CD4-positive, alpha-beta T cell (primary cell): ENCODE results near the gene SLC4A2. TPM values are rescaled to one million over a fixed set of nuclear protein-coding genes. Genes with fewer than 3 reads are reported as not detected.

Experiments
- ATAC-seq: fragments of 200-7000 bp; cut with Tn5 transposase; one replicate; pipeline ENCODE4 v1.10.0; 2022; ENCODE audit warnings: mild to moderate bottlenecking; ENCODE audit not compliant: poor library complexity
- CTCF ChIA-PET: fragments of 350-600 bp; sonication (Branson Sonifier 250); formaldehyde crosslinking; loops from one replicate; lab custom pipeline; 2021; ENCODE audit warnings: antibody characterized with exemption, inconsistent platforms; lab: Charles Lee
- POLR2A ChIA-PET: fragments of 350-600 bp; sonication (Branson Sonifier 250); formaldehyde crosslinking; loops from one replicate; lab custom pipeline; 2021; ENCODE audit warnings: antibody characterized with exemption, inconsistent platforms; lab: Charles Lee
- DNase-seq, 14 experiments: peaks; one replicate each; pipeline ENCODE4 v3.0.0-alpha.2; 2013 to 2020; ENCODE audit warnings: mixed read lengths in 2 of 14
- H3K27ac ChIP-seq, 2 donors: one replicate each; pipeline versions ENCODE4 v1.5.1 to v1.7.0; 2013; ENCODE audit warnings: low read length in 2 of 2, low read depth in 1 of 2, mild to moderate bottlenecking in 1 of 2
- H3K27me3 ChIP-seq, 2 experiments: 1 replicate in 1 of 2; 2 replicates in 1 of 2; pipeline versions ENCODE4 v1.6.1 to v1.7.0; 2013; ENCODE audit warnings: low read length in 2 of 2, control low read depth in 1 of 2, mild to moderate bottlenecking in 1 of 2, moderate library complexity in 1 of 2; ENCODE audit not compliant: insufficient read depth in 2 of 2, control insufficient read depth in 1 of 2
- H3K36me3 ChIP-seq: one replicate; pipeline ENCODE4 v1.6.1; 2013; ENCODE audit warnings: low read length, control low read depth; ENCODE audit not compliant: insufficient read depth
- H3K4me1 ChIP-seq: one replicate; pipeline ENCODE4 v1.6.1; 2013; ENCODE audit warnings: low read length, control low read depth; ENCODE audit not compliant: insufficient read depth
- H3K4me3 ChIP-seq: one replicate; pipeline ENCODE4 v1.5.1; 2013; ENCODE audit warnings: mild to moderate bottlenecking, low read length, moderate library complexity
- H3K9me3 ChIP-seq, 2 experiments: 1 replicate in 1 of 2; 2 replicates in 1 of 2; pipeline versions ENCODE4 v1.6.1 to v1.7.0; 2013; ENCODE audit warnings: low read length in 2 of 2, mild to moderate bottlenecking in 2 of 2, control low read depth in 1 of 2, moderate library complexity in 1 of 2; ENCODE audit not compliant: control insufficient read depth in 1 of 2, insufficient read depth in 1 of 2
- H3K27ac Mint-ChIP-seq: one replicate; pipeline ENCODE4 v1.8.0; 2020; ENCODE audit warnings: mixed read lengths
- H3K27me3 Mint-ChIP-seq: one replicate; pipeline ENCODE4 v1.8.0; 2021; ENCODE audit warnings: mixed read lengths
- H3K36me3 Mint-ChIP-seq: one replicate; pipeline ENCODE4 v1.8.0; 2021; ENCODE audit warnings: low read depth, mixed read lengths
- H3K4me1 Mint-ChIP-seq: one replicate; pipeline ENCODE4 v1.8.0; 2021; ENCODE audit warnings: low read depth, mixed read lengths
- H3K4me3 Mint-ChIP-seq: one replicate; pipeline ENCODE4 v1.8.0; 2020; ENCODE audit warnings: mild to moderate bottlenecking, mixed read lengths
- H3K9me3 Mint-ChIP-seq: one replicate; pipeline ENCODE4 v1.8.0; 2020; ENCODE audit warnings: mixed read lengths
- intact Hi-C, 2 experiments: fragments of 100-400 bp; cut with DNase I in 1 of 2; cut with micrococcal nuclease in 1 of 2; formaldehyde crosslinking; loops; one replicate each; pipeline versions ENCODE4 v1.15.1 to v1.9.0; 2023 to 2025; cut with DNase I, micrococcal nuclease
- total RNA-seq, 174 experiments: library from RNA in 2 of 174; stranded (reverse) in 2 of 174; gene quantifications; one replicate each; pipeline ENCODE4 v1.2.3 and lab custom pipeline; 2021 to 2026
- TF ChIP-seq, protein P1 (sequence below): fragments of 200-600 bp; IDR thresholded peaks from one replicate; pipeline ENCODE4 v1.8.0; 2022; ENCODE audit warnings: antibody characterized with exemption, mild to moderate bottlenecking

The SLC4A2 gene
- total RNA-seq, 2 experiments from 2014 or later, result 27.1 to 31.4 TPM

DNA sequence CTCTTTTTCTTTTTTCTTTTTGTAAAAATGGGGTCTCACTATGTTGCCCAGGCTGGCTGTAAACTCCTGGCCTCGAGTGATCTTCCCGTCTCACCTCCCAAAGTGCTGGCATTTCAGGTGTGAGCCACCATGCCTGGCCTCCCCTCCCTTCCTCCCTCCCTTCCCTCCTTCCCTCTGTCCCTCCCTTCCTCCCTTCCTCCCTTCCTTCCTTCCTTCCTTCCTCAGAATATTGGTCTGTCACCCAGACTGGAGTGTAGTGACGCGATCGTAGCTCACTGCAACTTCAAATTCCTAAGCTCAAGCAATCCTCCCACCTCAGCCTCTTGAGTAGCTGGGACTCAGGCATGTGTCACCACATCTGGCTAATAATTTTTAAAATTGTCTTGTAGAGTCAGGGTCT lies 35.3 kb downstream of the SLC4A2 start:
- no peaks in the 10 kb centered on the region for H3K27me3 ChIP-seq
- peaks cover 6% of the 10 kb centered on the region for H3K36me3 Mint-ChIP-seq
- H3K27me3 Mint-ChIP-seq, result no peaks in the 10 kb centered on the region
- peaks cover 6% of the 10 kb centered on the region for H3K4me1 Mint-ChIP-seq
- ATAC-seq (no peak), DNase-seq (no peak)
- POLR2A ChIA-PET, result no interaction called here
- no peaks in the 10 kb centered on the region for H3K9me3 Mint-ChIP-seq
- TF ChIP-seq, protein P1, sequence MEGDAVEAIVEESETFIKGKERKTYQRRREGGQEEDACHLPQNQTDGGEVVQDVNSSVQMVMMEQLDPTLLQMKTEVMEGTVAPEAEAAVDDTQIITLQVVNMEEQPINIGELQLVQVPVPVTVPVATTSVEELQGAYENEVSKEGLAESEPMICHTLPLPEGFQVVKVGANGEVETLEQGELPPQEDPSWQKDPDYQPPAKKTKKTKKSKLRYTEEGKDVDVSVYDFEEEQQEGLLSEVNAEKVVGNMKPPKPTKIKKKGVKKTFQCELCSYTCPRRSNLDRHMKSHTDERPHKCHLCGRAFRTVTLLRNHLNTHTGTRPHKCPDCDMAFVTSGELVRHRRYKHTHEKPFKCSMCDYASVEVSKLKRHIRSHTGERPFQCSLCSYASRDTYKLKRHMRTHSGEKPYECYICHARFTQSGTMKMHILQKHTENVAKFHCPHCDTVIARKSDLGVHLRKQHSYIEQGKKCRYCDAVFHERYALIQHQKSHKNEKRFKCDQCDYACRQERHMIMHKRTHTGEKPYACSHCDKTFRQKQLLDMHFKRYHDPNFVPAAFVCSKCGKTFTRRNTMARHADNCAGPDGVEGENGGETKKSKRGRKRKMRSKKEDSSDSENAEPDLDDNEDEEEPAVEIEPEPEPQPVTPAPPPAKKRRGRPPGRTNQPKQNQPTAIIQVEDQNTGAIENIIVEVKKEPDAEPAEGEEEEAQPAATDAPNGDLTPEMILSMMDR, result no peak
- no peak overlapping the region for H3K27ac Mint-ChIP-seq
- no peaks in the 10 kb centered on the region for H3K9me3 ChIP-seq
- H3K4me3 Mint-ChIP-seq, result no peak overlapping the region
- H3K4me1 ChIP-seq, result peaks cover 23% of the 10 kb centered on the region
- no peak overlapping the region for H3K4me3 ChIP-seq
- no peaks in the 10 kb centered on the region for H3K36me3 ChIP-seq
- intact Hi-C loops, result no loop called here
- H3K27ac ChIP-seq, result no peak overlapping the region
- CTCF ChIA-PET, result interaction anchor here (0.9 to 2.1 kb wide), 2 partner anchors 29 to 44 kb away, joined by 3 to 4 read pairs; no protein-coding TSS in a partner anchor

DNA sequence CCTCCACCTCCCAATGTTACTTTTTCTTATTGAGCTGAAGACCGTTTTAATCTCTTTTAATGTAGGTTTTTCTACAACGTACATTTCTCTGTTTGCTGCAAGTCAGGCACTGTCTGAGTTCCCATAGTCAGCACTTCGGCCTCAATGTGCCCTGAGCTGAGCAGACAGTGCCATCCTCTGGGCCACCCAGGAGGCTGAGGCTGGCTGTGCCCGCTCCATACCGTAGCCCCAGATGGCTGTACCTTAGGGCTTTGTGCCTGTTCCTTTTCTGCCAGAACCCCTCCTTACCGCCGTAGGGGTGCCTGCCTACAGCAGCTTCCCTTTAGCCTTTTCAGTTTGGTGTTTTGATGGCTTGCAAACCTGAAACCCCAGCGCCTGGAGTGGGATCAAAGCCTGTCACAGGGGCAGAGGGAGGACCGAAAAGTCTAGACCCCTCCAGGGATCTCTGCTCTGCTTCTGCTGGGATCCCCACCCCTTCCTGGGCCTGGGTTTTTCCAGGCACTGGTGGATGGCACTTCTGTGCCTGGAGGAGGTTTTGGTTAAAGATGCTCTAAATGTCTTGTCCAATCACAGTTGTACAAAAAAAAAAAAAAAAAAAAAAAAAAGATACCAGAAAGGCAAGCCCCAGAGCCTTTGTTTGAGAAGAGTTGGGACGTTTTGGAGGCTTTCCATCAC lies 35.9 kb downstream of the SLC4A2 start:
- Histone ChIP-seq H3K27ac (no peak overlapping the region), H3K9me3 (no peaks in the 10 kb centered on the region), H3K27me3 (no peaks in the 10 kb centered on the region), H3K4me3 (no peak overlapping the region), H3K4me1 (peaks cover 18% of the 10 kb centered on the region), H3K36me3 (no peaks in the 10 kb centered on the region)
- H3K4me3 Mint-ChIP-seq, result no peak overlapping the region
- H3K27me3 Mint-ChIP-seq, result no peaks in the 10 kb centered on the region
- ATAC-seq (peak; percentile 25), DNase-seq (peak in 1 of 14 experiments; percentile 51)
- peaks cover 5% of the 10 kb centered on the region for H3K4me1 Mint-ChIP-seq
- H3K27ac Mint-ChIP-seq, result no peak overlapping the region
- CTCF ChIA-PET, result interaction anchor here (0.9 to 2.1 kb wide), 2 partner anchors 28 to 44 kb away, joined by 3 to 4 read pairs; no protein-coding TSS in a partner anchor
- H3K36me3 Mint-ChIP-seq, result peaks cover 6% of the 10 kb centered on the region
- POLR2A ChIA-PET, result no interaction called here
- intact Hi-C loops, result no loop called here
- H3K9me3 Mint-ChIP-seq, result no peaks in the 10 kb centered on the region
- TF ChIP-seq, protein P1, result no peak

DNA sequence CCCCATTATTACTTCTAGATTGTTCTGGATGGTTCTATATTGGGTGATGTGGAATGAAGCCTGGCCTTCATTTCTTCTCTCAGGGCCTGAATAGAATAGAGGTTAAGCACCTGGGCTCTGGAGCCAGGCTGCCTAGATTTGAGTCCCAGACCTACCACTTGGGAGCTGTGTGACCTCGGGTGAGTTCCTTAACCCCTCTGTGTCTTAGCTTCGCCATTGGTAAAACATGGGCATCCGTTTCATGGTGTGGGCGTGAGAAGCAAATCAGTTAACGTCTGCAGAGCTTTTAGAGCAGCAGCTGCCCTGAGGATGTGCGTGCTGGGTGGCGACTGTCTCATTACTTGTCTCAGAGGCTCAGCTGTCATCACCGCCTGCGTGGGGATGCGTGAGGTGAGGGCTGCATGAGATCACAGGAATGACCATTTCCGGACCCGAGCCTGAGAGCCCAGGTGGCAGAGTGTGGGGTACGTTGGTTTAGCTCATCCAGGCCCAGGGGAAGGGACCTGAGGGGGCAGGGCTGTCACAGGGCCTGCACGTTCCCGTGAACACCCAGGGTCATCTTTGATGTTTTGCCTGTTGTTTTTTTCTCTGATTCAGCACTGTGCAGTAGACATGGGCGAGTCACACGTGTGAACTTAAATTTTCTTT lies 36.6 kb downstream of the SLC4A2 start:
- Mint-ChIP-seq H3K4me1 (peaks cover 5% of the 10 kb centered on the region), H3K27me3 (no peaks in the 10 kb centered on the region), H3K9me3 (no peaks in the 10 kb centered on the region), H3K27ac (peak overlapping the region; percentile 73), H3K4me3 (no peak overlapping the region), H3K36me3 (peaks cover 6% of the 10 kb centered on the region)
- Histone ChIP-seq H3K4me3 (no peak overlapping the region), H3K27ac (no peak overlapping the region), H3K4me1 (peaks cover 15% of the 10 kb centered on the region), H3K36me3 (no peaks in the 10 kb centered on the region), H3K27me3 (no peaks in the 10 kb centered on the region), H3K9me3 (no peaks in the 10 kb centered on the region)
- CTCF ChIA-PET, result interaction anchor here (2.1 kb wide), 1 partner anchor 28 kb away, joined by 4 read pairs; no protein-coding TSS in a partner anchor
- intact Hi-C loops, result no loop called here
- TF ChIP-seq, protein P1, result no peak
- ATAC-seq (peak; percentile 62), DNase-seq (peak in 3 of 14 experiments; percentile 19 to 70 (median 43))
- POLR2A ChIA-PET, result no interaction called here
